Astrocyte of the cerebellum (primary cell): ENCODE measurements around the gene NOSIP.

Source experiments
- DNase-seq: peaks from one replicate; pipeline ENCODE4 v3.0.0-alpha.2; 2011; ENCODE audit warnings: low read depth
- H3K4me3 ChIP-seq: 2 replicates; pipeline ENCODE4 v1.5.1; 2011; ENCODE audit warnings: mild to moderate bottlenecking, low read depth, low read length, moderate library complexity
- CTCF ChIP-seq: IDR thresholded peaks from 2 replicates; pipeline ENCODE4 v1.5.1; 2012; ENCODE audit warnings: low read length, low read depth, moderate library complexity, mild to moderate bottlenecking; ENCODE audit errors: missing control alignments
- in situ Hi-C: cut with HindIII; loops from 2 replicates; pipeline ENCODE4 v1.10.0; 2017; ENCODE audit warnings: low sequenced_read_pairs

The NOSIP gene

DNA sequence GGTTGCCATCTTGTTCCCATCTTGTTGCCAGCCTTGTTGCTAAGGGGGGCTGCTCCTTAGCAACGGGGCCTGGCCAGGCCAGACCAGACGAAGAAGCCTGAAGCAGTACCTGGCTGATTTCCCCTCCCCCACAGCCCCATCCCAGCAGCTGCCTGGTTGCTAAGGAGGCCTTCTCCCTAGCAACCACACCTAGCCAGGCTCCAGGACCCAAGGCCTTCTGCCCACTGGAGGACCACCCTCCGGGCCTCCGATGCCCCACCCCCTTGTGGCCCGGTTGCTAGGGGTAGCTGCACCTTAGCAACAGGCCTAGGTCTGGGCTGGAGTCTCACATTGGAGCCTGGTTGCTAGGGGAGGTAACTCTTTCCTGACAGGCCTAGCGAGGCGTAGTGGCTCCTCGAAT lies 4.7 kb upstream of the NOSIP start:
- H3K4me3 ChIP-seq, result no peak overlapping the region
- no peak for TF ChIP-seq CTCF
- no peak for DNase-seq
- in situ Hi-C loops, result no loop called here

DNA sequence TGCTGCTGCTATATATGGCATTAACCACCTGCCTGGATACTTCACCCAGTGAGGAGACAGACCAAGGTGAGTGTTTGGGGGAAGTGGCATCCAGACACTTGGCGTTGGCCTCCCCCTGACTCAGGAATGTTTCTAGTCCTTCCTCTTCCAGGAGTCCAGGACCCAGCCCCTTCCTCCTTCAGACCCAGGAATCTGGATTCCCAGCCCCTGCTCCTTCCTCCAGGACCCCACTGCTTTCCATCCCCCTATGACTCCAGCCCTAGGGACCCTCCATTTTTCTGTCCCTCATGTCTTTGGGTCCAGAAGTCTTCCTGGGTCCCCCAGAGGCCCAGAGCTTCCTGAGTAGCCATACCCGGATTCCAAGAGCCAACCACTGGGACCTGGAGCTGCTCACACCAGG lies 2.9 kb upstream of the NOSIP start:
- in situ Hi-C loops, result no loop called here

GRCh38 chr19:49581007-49581508 lies 702 bp upstream of the NOSIP start, which contains the start of gene PRRG2:
Gene PRRG2, plus strand, starts transcription at chr19:49581316. Its CDS starts 1,904 bp downstream, at chr19:49583220.
- DNase-seq, result no peak
- peak within 1 kb of the TSS; percentile 93 for H3K4me3 ChIP-seq
- TF ChIP-seq CTCF, result no peak
- in situ Hi-C loops, result no loop called here

More for the DNA sequence above, 2.9 kb upstream of the NOSIP start:
- DNase-seq, result no peak
- no peak for TF ChIP-seq CTCF
- H3K4me3 ChIP-seq, result no peak overlapping the region

GRCh38 chr19:49579947-49580263 lies 451 bp downstream of the NOSIP start:
- TF ChIP-seq CTCF, result no peak

DNA sequence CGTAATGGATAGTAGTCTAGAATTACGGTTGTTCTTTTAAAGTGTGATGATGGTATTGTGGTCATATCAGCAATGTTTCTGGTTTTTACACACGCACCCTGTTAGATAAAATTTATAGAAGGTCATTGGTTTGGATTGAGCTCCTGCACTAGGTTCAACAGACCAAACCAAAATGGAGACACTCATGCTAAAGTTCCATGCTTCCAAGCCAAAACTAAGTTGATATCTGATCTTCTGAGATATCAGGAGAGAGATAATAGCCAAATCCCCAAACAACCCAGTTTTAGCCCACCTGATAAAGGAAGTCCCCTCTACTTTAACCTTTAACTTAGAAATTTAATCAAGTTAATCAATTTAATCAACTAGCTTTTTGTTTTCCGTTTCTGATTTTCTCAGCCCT lies 1.2 kb downstream of the NOSIP start:
- no peak for TF ChIP-seq CTCF
- DNase-seq, result no peak
- peak overlapping the region; percentile 93 for H3K4me3 ChIP-seq
- in situ Hi-C loops, result no loop called here

More at GRCh38 chr19:49579947-49580263, 451 bp downstream of the NOSIP start:
- no peak for DNase-seq
- H3K4me3 ChIP-seq, result peak overlapping the region; percentile 93
- in situ Hi-C loops, result no loop called here

GRCh38 chr19:49574206-49574755 lies 6.1 kb downstream of the NOSIP start:
- no peak for TF ChIP-seq CTCF
- no peak overlapping the region for H3K4me3 ChIP-seq
- DNase-seq, result no peak
- in situ Hi-C loops, result no loop called here
